ENCODE data around the gene GLA.
A peak's percentile ranks its signal among the peaks of the same experiment; 100 is the strongest.

GLA gene

DNA sequence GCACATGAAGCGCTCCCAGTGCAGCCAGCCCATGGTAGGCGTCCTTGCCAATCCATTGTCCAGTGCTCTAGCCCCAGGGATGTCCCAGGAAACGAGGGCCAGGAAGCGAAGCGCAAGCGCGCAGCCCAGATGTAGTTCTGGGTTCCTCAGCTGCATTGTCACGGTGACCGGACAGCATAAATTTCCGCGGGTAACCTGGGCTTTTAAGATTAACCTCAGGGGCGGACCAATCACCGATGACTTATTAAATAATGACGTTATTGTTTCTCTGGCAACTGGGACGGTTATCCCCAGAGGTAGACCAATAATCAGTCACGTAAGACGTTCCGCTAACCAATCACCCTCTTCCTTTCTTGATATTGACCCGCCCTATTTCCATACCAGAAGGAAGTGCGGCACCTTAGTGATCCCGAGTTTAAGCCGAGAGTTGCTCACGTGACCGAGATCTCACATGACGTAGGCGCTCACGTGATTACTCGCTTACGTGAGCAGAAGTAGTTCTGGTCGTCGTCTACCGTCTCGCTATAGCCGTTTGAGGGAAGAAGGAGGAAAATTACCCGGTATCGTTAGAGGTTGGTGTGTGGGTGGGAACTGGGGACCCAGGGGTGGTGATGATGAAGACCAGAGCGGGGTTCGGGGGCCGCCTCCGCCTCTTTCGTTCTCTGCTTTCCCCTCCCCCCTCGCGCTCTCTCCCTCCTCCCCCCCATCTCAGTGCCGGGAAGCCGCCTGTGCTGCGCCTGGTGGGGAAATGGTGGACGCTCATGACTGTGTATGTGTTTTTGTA lies at the start of gene GLA, which contains the start of gene HNRNPH2 (continued):
- TF ChIP-seq, protein P1, sequence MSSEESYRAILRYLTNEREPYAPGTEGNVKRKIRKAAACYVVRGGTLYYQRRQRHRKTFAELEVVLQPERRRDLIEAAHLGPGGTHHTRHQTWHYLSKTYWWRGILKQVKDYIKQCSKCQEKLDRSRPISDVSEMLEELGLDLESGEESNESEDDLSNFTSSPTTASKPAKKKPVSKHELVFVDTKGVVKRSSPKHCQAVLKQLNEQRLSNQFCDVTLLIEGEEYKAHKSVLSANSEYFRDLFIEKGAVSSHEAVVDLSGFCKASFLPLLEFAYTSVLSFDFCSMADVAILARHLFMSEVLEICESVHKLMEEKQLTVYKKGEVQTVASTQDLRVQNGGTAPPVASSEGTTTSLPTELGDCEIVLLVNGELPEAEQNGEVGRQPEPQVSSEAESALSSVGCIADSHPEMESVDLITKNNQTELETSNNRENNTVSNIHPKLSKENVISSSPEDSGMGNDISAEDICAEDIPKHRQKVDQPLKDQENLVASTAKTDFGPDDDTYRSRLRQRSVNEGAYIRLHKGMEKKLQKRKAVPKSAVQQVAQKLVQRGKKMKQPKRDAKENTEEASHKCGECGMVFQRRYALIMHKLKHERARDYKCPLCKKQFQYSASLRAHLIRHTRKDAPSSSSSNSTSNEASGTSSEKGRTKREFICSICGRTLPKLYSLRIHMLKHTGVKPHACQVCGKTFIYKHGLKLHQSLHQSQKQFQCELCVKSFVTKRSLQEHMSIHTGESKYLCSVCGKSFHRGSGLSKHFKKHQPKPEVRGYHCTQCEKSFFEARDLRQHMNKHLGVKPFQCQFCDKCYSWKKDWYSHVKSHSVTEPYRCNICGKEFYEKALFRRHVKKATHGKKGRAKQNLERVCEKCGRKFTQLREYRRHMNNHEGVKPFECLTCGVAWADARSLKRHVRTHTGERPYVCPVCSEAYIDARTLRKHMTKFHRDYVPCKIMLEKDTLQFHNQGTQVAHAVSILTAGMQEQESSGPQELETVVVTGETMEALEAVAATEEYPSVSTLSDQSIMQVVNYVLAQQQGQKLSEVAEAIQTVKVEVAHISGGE (tag by site-specific recombination; conservative IDR thresholded peaks at IDR 0.05; ENCODE audit: low read depth), result peak; percentile 68
- TF ChIP-seq ZBTB7A (tag by site-specific recombination; IDR thresholded peaks at IDR 0.05; ENCODE audit: low read depth) (no peak), GLI2 (tag by site-specific recombination; IDR thresholded peaks at IDR 0.05; ENCODE audit: borderline replicate concordance, low read depth) (no peak), ZNF354C (tag by site-specific recombination; IDR thresholded peaks at IDR 0.05; ENCODE audit: borderline replicate concordance, low read depth) (no peak), ZNF112 (tag by site-specific recombination; IDR thresholded peaks at IDR 0.05) (no peak), ZNF184 (tag by site-specific recombination; IDR thresholded peaks at IDR 0.05) (no peak), IKZF3 (tag by site-specific recombination; IDR thresholded peaks at IDR 0.05) (0 out of 2 replicates have a peak, but pooled peaks have one; percentile 53), ZBTB21 (tag by site-specific recombination; IDR thresholded peaks at IDR 0.05) (peak; percentile 99), OVOL3 (tag by site-specific recombination; IDR thresholded peaks at IDR 0.05) (peak; percentile 96), ZNF311 (tag by site-specific recombination; IDR thresholded peaks at IDR 0.05; ENCODE audit: borderline replicate concordance) (no peak), ZNF777 (tag by site-specific recombination; IDR thresholded peaks at IDR 0.05; ENCODE audit: borderline replicate concordance) (no peak), ZNF366 (tag by site-specific recombination; conservative IDR thresholded peaks at IDR 0.05) (peak; percentile 70), ZNF157 (tag by site-specific recombination; IDR thresholded peaks at IDR 0.05) (no peak), ZFP3 (tag by site-specific recombination; IDR thresholded peaks at IDR 0.05; ENCODE audit: low read depth) (no peak), ZNF621 (tag by site-specific recombination; IDR thresholded peaks at IDR 0.05) (no peak), ZNF174 (tag by site-specific recombination; IDR thresholded peaks at IDR 0.05) (no peak)
- TF ChIP-seq, protein P2, sequence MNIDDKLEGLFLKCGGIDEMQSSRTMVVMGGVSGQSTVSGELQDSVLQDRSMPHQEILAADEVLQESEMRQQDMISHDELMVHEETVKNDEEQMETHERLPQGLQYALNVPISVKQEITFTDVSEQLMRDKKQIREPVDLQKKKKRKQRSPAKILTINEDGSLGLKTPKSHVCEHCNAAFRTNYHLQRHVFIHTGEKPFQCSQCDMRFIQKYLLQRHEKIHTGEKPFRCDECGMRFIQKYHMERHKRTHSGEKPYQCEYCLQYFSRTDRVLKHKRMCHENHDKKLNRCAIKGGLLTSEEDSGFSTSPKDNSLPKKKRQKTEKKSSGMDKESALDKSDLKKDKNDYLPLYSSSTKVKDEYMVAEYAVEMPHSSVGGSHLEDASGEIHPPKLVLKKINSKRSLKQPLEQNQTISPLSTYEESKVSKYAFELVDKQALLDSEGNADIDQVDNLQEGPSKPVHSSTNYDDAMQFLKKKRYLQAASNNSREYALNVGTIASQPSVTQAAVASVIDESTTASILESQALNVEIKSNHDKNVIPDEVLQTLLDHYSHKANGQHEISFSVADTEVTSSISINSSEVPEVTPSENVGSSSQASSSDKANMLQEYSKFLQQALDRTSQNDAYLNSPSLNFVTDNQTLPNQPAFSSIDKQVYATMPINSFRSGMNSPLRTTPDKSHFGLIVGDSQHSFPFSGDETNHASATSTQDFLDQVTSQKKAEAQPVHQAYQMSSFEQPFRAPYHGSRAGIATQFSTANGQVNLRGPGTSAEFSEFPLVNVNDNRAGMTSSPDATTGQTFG (tag by site-specific recombination; IDR thresholded peaks at IDR 0.05; ENCODE audit: borderline replicate concordance), result no peak; the same call in 1 of the 2 replicates
- TF ChIP-seq, protein P3, sequence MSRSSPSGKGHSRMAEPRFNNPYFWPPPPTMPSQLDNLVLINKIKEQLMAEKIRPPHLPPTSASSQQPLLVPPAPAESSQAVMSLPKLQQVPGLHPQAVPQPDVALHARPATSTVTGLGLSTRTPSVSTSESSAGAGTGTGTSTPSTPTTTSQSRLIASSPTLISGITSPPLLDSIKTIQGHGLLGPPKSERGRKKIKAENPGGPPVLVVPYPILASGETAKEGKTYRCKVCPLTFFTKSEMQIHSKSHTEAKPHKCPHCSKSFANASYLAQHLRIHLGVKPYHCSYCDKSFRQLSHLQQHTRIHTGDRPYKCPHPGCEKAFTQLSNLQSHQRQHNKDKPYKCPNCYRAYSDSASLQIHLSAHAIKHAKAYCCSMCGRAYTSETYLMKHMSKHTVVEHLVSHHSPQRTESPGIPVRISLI (tag by site-specific recombination; IDR thresholded peaks at IDR 0.05), result no peak
- TF ChIP-seq, protein P4, sequence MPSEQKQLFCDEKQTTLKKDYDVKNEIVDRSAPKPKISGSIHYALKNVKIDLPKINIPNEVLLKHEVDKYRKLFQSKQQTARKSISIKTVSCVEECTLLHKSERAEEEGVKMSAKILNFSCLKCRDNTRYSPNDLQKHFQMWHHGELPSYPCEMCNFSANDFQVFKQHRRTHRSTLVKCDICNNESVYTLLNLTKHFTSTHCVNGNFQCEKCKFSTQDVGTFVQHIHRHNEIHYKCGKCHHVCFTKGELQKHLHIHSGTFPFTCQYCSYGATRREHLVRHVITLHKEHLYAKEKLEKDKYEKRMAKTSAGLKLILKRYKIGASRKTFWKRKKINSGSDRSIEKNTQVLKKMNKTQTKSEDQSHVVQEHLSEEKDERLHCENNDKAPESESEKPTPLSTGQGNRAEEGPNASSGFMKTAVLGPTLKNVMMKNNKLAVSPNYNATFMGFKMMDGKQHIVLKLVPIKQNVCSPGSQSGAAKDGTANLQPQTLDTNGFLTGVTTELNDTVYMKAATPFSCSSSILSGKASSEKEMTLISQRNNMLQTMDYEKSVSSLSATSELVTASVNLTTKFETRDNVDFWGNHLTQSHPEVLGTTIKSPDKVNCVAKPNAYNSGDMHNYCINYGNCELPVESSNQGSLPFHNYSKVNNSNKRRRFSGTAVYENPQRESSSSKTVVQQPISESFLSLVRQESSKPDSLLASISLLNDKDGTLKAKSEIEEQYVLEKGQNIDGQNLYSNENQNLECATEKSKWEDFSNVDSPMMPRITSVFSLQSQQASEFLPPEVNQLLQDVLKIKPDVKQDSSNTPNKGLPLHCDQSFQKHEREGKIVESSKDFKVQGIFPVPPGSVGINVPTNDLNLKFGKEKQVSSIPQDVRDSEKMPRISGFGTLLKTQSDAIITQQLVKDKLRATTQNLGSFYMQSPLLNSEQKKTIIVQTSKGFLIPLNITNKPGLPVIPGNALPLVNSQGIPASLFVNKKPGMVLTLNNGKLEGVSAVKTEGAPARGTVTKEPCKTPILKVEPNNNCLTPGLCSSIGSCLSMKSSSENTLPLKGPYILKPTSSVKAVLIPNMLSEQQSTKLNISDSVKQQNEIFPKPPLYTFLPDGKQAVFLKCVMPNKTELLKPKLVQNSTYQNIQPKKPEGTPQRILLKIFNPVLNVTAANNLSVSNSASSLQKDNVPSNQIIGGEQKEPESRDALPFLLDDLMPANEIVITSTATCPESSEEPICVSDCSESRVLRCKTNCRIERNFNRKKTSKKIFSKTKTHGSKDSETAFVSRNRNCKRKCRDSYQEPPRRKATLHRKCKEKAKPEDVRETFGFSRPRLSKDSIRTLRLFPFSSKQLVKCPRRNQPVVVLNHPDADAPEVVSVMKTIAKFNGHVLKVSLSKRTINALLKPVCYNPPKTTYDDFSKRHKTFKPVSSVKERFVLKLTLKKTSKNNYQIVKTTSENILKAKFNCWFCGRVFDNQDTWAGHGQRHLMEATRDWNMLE (tag by site-specific recombination; conservative IDR thresholded peaks at IDR 0.05; ENCODE audit: low read depth), result peak; percentile 57; the same call in 1 of the 2 replicates
- TF ChIP-seq, protein P5, sequence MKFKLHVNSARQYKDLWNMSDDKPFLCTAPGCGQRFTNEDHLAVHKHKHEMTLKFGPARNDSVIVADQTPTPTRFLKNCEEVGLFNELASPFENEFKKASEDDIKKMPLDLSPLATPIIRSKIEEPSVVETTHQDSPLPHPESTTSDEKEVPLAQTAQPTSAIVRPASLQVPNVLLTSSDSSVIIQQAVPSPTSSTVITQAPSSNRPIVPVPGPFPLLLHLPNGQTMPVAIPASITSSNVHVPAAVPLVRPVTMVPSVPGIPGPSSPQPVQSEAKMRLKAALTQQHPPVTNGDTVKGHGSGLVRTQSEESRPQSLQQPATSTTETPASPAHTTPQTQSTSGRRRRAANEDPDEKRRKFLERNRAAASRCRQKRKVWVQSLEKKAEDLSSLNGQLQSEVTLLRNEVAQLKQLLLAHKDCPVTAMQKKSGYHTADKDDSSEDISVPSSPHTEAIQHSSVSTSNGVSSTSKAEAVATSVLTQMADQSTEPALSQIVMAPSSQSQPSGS (tag by site-specific recombination; IDR thresholded peaks at IDR 0.05; ENCODE audit: low read depth), result peak; percentile 100
- TF ChIP-seq, protein P6, sequence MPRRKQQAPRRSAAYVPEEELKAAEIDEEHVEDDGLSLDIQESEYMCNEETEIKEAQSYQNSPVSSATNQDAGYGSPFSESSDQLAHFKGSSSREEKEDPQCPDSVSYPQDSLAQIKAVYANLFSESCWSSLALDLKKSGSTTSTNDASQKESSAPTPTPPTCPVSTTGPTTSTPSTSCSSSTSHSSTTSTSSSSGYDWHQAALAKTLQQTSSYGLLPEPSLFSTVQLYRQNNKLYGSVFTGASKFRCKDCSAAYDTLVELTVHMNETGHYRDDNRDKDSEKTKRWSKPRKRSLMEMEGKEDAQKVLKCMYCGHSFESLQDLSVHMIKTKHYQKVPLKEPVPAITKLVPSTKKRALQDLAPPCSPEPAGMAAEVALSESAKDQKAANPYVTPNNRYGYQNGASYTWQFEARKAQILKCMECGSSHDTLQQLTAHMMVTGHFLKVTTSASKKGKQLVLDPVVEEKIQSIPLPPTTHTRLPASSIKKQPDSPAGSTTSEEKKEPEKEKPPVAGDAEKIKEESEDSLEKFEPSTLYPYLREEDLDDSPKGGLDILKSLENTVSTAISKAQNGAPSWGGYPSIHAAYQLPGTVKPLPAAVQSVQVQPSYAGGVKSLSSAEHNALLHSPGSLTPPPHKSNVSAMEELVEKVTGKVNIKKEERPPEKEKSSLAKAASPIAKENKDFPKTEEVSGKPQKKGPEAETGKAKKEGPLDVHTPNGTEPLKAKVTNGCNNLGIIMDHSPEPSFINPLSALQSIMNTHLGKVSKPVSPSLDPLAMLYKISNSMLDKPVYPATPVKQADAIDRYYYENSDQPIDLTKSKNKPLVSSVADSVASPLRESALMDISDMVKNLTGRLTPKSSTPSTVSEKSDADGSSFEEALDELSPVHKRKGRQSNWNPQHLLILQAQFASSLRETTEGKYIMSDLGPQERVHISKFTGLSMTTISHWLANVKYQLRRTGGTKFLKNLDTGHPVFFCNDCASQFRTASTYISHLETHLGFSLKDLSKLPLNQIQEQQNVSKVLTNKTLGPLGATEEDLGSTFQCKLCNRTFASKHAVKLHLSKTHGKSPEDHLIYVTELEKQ (tag by site-specific recombination; IDR thresholded peaks at IDR 0.05; ENCODE audit: borderline replicate concordance), result peak; percentile 48; the same call in 1 of the 2 replicates

Measured in HEK293 (cell line).